ENCODE data around the gene IFNGR1. TPM values are rescaled to one million over a fixed set of nuclear protein-coding genes. Genes with fewer than 3 reads are reported as not detected.
A peak's percentile ranks its signal among the peaks of the same experiment; 100 is the strongest.
"Not testable (repeated sequence)": the region's sequence is repeated elsewhere in the genome, so short reads cannot be mapped to it uniquely, and the experiment has no call there.

IFNGR1 gene
- total RNA-seq (2014; rRNA removed; shearing (Covaris generic)) = 25.5 and 29.4 TPM in 2 replicates
- polyA plus RNA-seq (2014; cell fraction: nucleus; rRNA removed) = 23.8 and 36.7 TPM in 2 replicates

- DNase-seq (ENCODE audit: extremely low read depth, low read depth) = peak; percentile 81
Observed at GRCh38 chr6:137218917-137219663, at the start of gene IFNGR1. Gene IFNGR1, minus strand, starts transcription at chr6:137219385. Its CDS starts 58 bp downstream, at chr6:137219327.

DNA sequence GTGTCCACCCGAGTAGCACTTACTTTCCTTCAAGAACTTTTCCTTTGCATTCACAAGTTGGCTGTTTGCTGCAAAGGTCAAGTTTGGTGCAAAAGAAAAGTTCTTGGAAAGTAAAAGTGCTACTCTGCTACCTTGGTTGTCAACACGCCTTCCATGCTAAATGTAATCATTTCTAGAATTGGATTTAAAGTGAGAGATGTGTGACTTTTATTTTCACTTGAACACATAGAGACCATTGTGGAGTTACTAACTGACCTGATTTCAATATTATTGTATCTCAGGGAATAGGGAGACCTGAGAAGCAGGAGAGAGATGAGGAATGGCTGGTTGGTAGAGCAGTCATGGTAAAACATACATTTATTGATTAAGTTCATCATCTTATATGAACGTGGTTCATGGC lies 49.7 kb upstream of the IFNGR1 start:
- no peak for DNase-seq (ENCODE audit: extremely low read depth, low read depth)

GRCh38 chr6:137266309-137266586 lies 47.1 kb upstream of the IFNGR1 start:
- DNase-seq (ENCODE audit: extremely low read depth, low read depth) = no peak

DNA sequence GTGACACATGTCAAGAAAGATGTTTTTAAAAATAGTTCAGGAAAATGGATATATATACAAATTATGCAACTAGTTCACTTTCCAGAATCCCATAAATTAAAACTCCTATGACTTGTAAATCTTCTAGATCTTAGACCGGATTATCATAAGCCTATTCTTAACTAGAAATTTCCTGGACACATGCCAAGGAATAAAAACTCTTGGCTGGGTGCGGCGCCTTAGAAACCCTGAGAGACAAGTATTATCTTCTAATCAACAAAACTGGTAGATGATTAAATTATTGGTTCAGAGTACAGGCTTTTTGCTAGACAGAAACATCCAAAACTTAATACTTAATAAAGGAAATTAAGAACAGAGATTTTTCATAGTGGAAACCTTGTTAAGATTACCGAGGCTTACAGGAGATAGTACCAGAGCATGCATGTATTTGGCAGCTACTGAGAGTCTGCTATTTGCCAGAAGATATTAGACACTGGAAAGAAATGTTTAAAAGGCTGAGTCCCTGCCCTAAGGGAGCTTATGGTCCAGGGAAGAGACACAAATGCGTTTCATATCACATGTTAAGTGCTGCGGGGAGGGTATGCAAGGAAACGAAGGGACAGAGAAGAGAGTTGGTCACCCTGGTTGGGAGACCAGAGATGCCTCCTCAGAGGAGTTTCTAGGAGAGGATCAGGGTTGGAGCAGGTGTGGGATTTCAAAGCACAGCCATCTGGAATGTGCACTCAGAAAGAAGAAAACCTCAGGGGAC lies 46.5 kb upstream of the IFNGR1 start:
- no peak for DNase-seq (ENCODE audit: extremely low read depth, low read depth)

- no peak for DNase-seq (ENCODE audit: extremely low read depth, low read depth)
Observed at GRCh38 chr6:137264311-137265075, 45.3 kb upstream of the IFNGR1 start.

DNA sequence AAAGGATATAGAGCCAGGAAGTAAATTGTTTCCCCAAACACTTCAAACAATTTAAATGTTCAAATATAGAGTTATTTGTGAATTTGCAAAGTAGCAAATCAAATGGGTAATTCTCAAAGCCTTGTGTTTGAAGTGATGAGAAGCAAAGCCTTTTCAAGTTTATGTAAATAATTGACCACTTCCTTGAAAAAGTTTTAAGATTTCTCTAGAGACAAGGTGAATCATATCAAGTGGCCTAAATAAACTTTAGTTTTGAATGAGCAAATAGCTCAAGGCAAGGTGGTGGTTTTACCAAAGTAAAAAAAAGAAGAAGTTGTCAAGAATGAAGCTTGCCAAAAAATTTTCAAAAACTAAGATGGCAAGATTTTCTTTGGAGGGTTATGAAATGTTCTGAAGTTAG lies 42.6 kb upstream of the IFNGR1 start:
- no peak for DNase-seq (ENCODE audit: extremely low read depth, low read depth)

- DNase-seq (ENCODE audit: extremely low read depth, low read depth) = no peak
Observed at GRCh38 chr6:137261361-137261760, 42.2 kb upstream of the IFNGR1 start.

GRCh38 chr6:137260217-137260616 lies 41.0 kb upstream of the IFNGR1 start:
- DNase-seq (ENCODE audit: extremely low read depth, low read depth) = no peak

GRCh38 chr6:137259349-137259748 lies 40.2 kb upstream of the IFNGR1 start:
- no peak for DNase-seq (ENCODE audit: extremely low read depth, low read depth)

DNA sequence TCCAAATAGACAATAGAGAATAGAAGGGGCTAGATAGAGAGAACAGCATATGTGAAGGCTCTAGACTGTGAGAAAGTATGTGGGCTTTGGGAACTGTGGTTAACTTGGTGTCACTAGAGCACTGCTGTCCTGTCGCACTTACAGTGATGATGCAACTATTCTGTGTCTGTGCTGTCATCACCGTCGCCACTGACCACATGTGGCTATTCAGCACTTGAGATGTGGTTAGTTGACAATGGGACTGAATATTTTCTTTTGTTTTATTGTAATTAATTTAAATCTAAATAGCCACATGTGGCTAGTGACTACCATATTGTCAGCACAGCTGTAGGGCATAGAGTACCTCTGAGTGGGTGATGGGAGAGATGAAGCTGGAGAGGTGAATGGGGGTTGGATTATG lies 39.0 kb upstream of the IFNGR1 start:
- DNase-seq (ENCODE audit: extremely low read depth, low read depth) = no peak

GRCh38 chr6:137256350-137257103 lies 37.3 kb upstream of the IFNGR1 start:
- no peak for DNase-seq (ENCODE audit: extremely low read depth, low read depth)

GRCh38 chr6:137254966-137255365 lies 35.8 kb upstream of the IFNGR1 start:
- DNase-seq (ENCODE audit: extremely low read depth, low read depth) = no peak

GRCh38 chr6:137254430-137254829 lies 35.2 kb upstream of the IFNGR1 start:
- DNase-seq (ENCODE audit: extremely low read depth, low read depth) = not testable (repeated sequence)

DNA sequence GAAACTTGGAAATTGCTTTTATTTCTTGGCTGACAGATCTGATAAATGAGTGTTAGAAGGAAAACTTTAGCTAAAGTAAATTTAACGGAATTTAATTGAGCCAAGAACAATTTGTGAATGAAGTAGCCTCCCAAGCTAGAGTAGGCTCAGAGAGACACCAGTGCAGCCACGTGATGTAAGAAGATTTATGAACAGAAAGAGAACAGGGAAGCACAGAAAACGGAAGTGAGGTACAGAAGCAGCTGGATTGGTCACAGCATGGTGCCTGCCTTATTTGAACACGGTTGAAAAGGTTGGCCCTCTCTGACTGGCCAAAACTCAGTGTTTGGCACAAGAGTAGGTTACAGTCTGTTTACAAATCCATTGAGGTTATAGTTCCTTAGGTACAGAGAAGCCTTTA lies 29.5 kb upstream of the IFNGR1 start:
- no peak for DNase-seq (ENCODE audit: extremely low read depth, low read depth)

DNA sequence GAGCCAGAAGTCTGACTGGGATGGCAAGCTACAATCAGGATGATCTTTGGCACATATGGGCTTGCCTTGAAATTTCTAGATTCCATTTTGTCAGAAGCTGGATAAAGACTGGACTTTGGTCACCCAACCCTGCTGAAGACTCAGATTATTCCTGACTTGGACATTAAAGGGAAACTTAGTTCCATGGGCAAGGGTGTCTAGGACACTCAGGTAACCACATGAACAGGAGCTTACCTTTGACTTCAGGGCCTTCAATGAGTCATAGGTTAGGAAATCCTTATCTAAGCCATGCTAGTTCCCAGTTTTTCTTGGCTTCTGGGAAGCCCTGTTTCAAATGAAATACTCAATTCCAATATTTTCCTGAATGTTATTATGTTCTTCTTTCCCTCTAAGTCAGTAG lies 28.5 kb upstream of the IFNGR1 start:
- no peak for DNase-seq (ENCODE audit: extremely low read depth, low read depth)

GRCh38 chr6:137246791-137247202 lies 27.6 kb upstream of the IFNGR1 start:
- DNase-seq (ENCODE audit: extremely low read depth, low read depth) = no peak

- no peak for DNase-seq (ENCODE audit: extremely low read depth, low read depth)
Observed at GRCh38 chr6:137246164-137246563, 27.0 kb upstream of the IFNGR1 start.

GRCh38 chr6:137241481-137242038 lies 22.4 kb upstream of the IFNGR1 start:
- DNase-seq (ENCODE audit: extremely low read depth, low read depth) = no peak

GRCh38 chr6:137240168-137240567 lies 21.0 kb upstream of the IFNGR1 start:
- no peak for DNase-seq (ENCODE audit: extremely low read depth, low read depth)

DNA sequence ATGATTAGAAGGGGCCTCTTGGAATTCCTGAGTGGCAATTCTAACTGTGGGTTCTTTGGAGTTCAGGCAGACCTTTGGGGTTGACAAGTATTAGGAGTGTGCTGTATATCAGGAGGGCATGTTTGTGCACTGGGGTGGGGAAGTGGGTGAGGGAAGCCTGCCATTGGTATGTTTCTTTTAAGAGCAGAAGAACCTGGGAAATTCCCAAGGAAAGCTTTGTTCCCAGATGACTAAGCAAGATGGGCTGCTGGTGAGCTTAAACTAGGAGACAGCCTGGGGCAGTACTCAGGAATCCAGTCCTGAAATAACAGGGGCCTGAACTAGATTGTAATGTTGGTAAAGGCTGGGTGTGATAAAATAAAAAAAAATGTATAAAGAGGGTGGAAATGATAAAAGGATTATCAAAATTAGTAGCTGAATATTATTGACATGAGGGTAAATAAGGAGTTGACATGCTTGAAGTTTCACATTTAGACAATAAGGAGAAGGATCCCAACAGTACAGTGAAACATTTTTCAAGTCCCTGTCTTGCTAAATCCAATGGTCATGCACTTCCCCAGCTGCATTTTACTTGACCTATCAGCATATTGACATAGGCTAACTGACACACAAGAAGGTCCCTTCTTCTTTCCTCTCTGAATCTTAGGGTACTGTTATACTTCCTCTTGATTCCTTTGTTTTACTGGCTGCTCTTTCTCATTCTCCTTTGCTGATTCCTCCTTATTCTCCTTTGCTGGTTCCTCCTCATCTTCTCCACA lies 18.4 kb upstream of the IFNGR1 start:
- no peak for DNase-seq (ENCODE audit: extremely low read depth, low read depth)

Measured in NCI-H460 (cell line).